DMS153 (cell line): ENCODE results near the gene TMEM176A.

Experiments used
- DNase-seq: peaks from one replicate; lab custom pipeline; 2025; lab: John Stamatoyannopoulos, UW

TMEM176A gene

GRCh38 chr7:150849204-150849775, 48.7 kb downstream of the TMEM176A start:
- DNase-seq: no peak

GRCh38 chr7:150850273-150850672, 49.7 kb downstream of the TMEM176A start:
- DNase-seq: no peak

GRCh38 chr7:150851492-150852370, 51.2 kb downstream of the TMEM176A start:
- DNase-seq: no peak

DNA sequence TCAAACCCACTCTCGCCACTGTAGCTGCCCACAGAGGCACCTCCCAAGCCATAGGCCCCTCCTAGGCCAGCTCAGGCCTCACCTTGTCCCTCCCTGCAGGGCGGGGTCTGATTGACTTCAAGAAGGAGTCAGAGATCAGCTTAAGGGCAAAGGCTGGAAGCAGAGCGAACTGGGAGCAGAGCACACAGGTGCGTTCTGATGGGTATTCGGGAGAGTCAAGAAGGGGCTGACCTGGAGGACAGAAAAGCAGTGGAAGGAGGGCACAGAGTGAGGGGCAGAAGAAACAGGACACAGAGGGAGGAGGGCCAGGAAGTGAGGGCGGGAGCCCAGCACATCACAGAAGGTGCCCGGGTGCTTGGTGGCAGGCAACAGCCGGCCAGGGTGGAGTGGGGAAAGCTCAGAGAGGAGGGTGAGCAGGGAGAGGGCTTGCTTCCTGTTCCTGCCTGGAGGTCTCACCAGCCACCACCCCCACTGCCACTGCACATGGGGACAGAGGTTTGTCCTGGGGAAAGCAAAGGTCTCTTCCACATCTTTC, 51.9 kb downstream of the TMEM176A start, which contains the start of gene AOC1:
Gene AOC1 (plus strand): TSS at position 147 of the 535 bp plus-strand sequence. CDS start 3,954 bp downstream, outside the sequence.
- peak; percentile 66 for DNase-seq

- no peak for DNase-seq
These were observed 53.8 kb downstream of the TMEM176A start for GRCh38 chr7:150854066-150855000.
